Subcutaneous abdominal adipose tissue (tissue), 5 donors: Measurements from ENCODE around the gene PAFAH1B1.
"Not testable (repeated sequence)": the region's sequence is repeated elsewhere in the genome, so short reads cannot be mapped to it uniquely, and the experiment has no call there.

Experiments used
- H3K27ac ChIP-seq: one replicate; pipeline ENCODE4 v1.7.0; 2013; ENCODE audit warnings: low read depth, mild to moderate bottlenecking, inconsistent platforms, low read length, moderate library complexity
- H3K27me3 ChIP-seq, 5 donors: one replicate each; pipeline ENCODE4 v1.7.0; 2013; ENCODE audit warnings: low read length in 5 of 5, inconsistent platforms in 1 of 5; ENCODE audit not compliant: control insufficient read depth in 5 of 5, insufficient read depth in 4 of 5
- H3K36me3 ChIP-seq, 5 donors: one replicate each; pipeline ENCODE4 v1.7.0; 2013; ENCODE audit warnings: low read length in 5 of 5; ENCODE audit not compliant: control insufficient read depth in 5 of 5, insufficient read depth in 5 of 5
- H3K4me1 ChIP-seq, 5 donors: one replicate each; pipeline ENCODE4 v1.7.0; 2013; ENCODE audit warnings: low read length in 5 of 5, mild to moderate bottlenecking in 3 of 5, moderate library complexity in 1 of 5; ENCODE audit not compliant: control insufficient read depth in 5 of 5, insufficient read depth in 5 of 5
- H3K4me3 ChIP-seq, 5 donors: one replicate each; pipeline ENCODE4 v1.7.0; 2013; ENCODE audit warnings: low read length in 5 of 5, low read depth in 1 of 5
- H3K9ac ChIP-seq, 5 donors: one replicate each; pipeline ENCODE4 v1.7.0; 2013; ENCODE audit warnings: low read length in 5 of 5, mild to moderate bottlenecking in 4 of 5, moderate library complexity in 3 of 5
- H3K9me3 ChIP-seq, 5 donors: one replicate each; pipeline ENCODE4 v1.7.0; 2013; ENCODE audit warnings: low read length in 5 of 5; ENCODE audit not compliant: control insufficient read depth in 5 of 5
- donor health status: healthy.
- donor health status: healthy.
- donor health status: healthy.
- donor health status: healthy.
- donor health status: healthy.

PAFAH1B1 gene

GRCh38 chr17:2563061-2563460 lies 30.4 kb upstream of the PAFAH1B1 start:
- H3K27ac ChIP-seq = no peak overlapping the region
- H3K4me1 ChIP-seq = no peaks in the 10 kb centered on the region
- H3K36me3 ChIP-seq = no peaks in the 10 kb centered on the region
- no peak overlapping the region for H3K4me3 ChIP-seq
- no peak overlapping the region for H3K9ac ChIP-seq
- H3K9me3 ChIP-seq = peaks cover 0 to 6% (median 4%) of the 10 kb centered on the region in 5 donors
- H3K27me3 ChIP-seq = peaks cover 0 to 2% (median 0%) of the 10 kb centered on the region in 5 donors

- no peaks in the 10 kb centered on the region for H3K36me3 ChIP-seq
- H3K4me3 ChIP-seq = no peak overlapping the region
- H3K9me3 ChIP-seq = peaks cover 0 to 6% (median 4%) of the 10 kb centered on the region in 5 donors
- H3K4me1 ChIP-seq = no peaks in the 10 kb centered on the region
- peaks cover 0 to 2% (median 0%) of the 10 kb centered on the region in 5 donors for H3K27me3 ChIP-seq
- H3K9ac ChIP-seq = no peak overlapping the region
- no peak overlapping the region for H3K27ac ChIP-seq
These were observed 29.9 kb upstream of the PAFAH1B1 start for GRCh38 chr17:2563543-2563942.

- no peaks in the 10 kb centered on the region for H3K36me3 ChIP-seq
- H3K9me3 ChIP-seq = peaks cover 0 to 6% (median 4%) of the 10 kb centered on the region in 5 donors
These were observed 28.6 kb upstream of the PAFAH1B1 start for GRCh38 chr17:2564877-2565276.

GRCh38 chr17:2566056-2566455 lies 27.4 kb upstream of the PAFAH1B1 start:
- Histone ChIP-seq H3K36me3 (no peaks in the 10 kb centered on the region), H3K9me3 (peaks cover 0 to 2% (median 2%) of the 10 kb centered on the region in 5 donors), H3K4me1 (no peaks in the 10 kb centered on the region)

More at GRCh38 chr17:2564877-2565276, 28.6 kb upstream of the PAFAH1B1 start:
- peaks cover 0 to 2% (median 0%) of the 10 kb centered on the region in 5 donors for H3K27me3 ChIP-seq
- H3K4me1 ChIP-seq = no peaks in the 10 kb centered on the region
- no peak overlapping the region for H3K27ac ChIP-seq
- no peak overlapping the region for H3K4me3 ChIP-seq
- H3K9ac ChIP-seq = no peak overlapping the region

GRCh38 chr17:2571523-2572303 lies 21.7 kb upstream of the PAFAH1B1 start:
- H3K9ac ChIP-seq = no peak overlapping the region
- H3K4me1 ChIP-seq = no peaks in the 10 kb centered on the region
- H3K4me3 ChIP-seq = no peak overlapping the region
- no peaks in the 10 kb centered on the region for H3K27me3 ChIP-seq
- H3K36me3 ChIP-seq = no peaks in the 10 kb centered on the region
- no peak overlapping the region for H3K27ac ChIP-seq
- H3K9me3 ChIP-seq = no peaks in the 10 kb centered on the region

More at GRCh38 chr17:2566056-2566455, 27.4 kb upstream of the PAFAH1B1 start:
- H3K27ac ChIP-seq = no peak overlapping the region
- no peak overlapping the region for H3K9ac ChIP-seq
- H3K4me3 ChIP-seq = no peak overlapping the region
- peaks cover 0 to 2% (median 0%) of the 10 kb centered on the region in 5 donors for H3K27me3 ChIP-seq

- not testable (repeated sequence) for H3K4me3 ChIP-seq, H3K4me1 ChIP-seq, H3K27ac ChIP-seq, H3K27me3 ChIP-seq, H3K9me3 ChIP-seq, H3K9ac ChIP-seq, H3K36me3 ChIP-seq
These were observed 21.2 kb upstream of the PAFAH1B1 start for GRCh38 chr17:2572304-2572609.

- Histone ChIP-seq H3K9ac (no peak overlapping the region), H3K27ac (no peak overlapping the region), H3K27me3 (no peaks in the 10 kb centered on the region), H3K9me3 (no peaks in the 10 kb centered on the region), H3K4me1 (no peaks in the 10 kb centered on the region), H3K4me3 (no peak overlapping the region), H3K36me3 (no peaks in the 10 kb centered on the region)
These were observed 13.3 kb upstream of the PAFAH1B1 start for GRCh38 chr17:2580151-2580550.

- no peak overlapping the region for H3K27ac ChIP-seq
- no peak overlapping the region for H3K9ac ChIP-seq
- no peaks in the 10 kb centered on the region for H3K4me1 ChIP-seq
- H3K9me3 ChIP-seq = no peaks in the 10 kb centered on the region
- no peaks in the 10 kb centered on the region for H3K36me3 ChIP-seq
- H3K4me3 ChIP-seq = no peak overlapping the region
- H3K27me3 ChIP-seq = no peaks in the 10 kb centered on the region
These were observed 12.8 kb upstream of the PAFAH1B1 start for GRCh38 chr17:2580661-2581060.

GRCh38 chr17:2582493-2582892 lies 11.0 kb upstream of the PAFAH1B1 start:
- no peak overlapping the region for H3K4me3 ChIP-seq
- no peaks in the 10 kb centered on the region for H3K27me3 ChIP-seq
- no peaks in the 10 kb centered on the region for H3K36me3 ChIP-seq
- H3K9me3 ChIP-seq = no peaks in the 10 kb centered on the region
- no peaks in the 10 kb centered on the region for H3K4me1 ChIP-seq
- H3K9ac ChIP-seq = no peak overlapping the region
- no peak overlapping the region for H3K27ac ChIP-seq

- Histone ChIP-seq H3K36me3 (no peaks in the 10 kb centered on the region), H3K4me3 (no peak overlapping the region), H3K9ac (no peak overlapping the region), H3K27me3 (no peaks in the 10 kb centered on the region), H3K4me1 (peaks cover 0 to 26% (median 22%) of the 10 kb centered on the region in 5 donors), H3K9me3 (no peaks in the 10 kb centered on the region), H3K27ac (no peak overlapping the region)
These were observed 2.3 kb upstream of the PAFAH1B1 start for GRCh38 chr17:2591040-2591640.
